Measurements from ENCODE around the gene SH3RF3. TPM values are rescaled to one million over a fixed set of nuclear protein-coding genes. Genes with fewer than 3 reads are reported as not detected.

Gene SH3RF3
- total RNA-seq, 2 donors from 2014 or later, result 8.0 to 8.8 TPM

DNA sequence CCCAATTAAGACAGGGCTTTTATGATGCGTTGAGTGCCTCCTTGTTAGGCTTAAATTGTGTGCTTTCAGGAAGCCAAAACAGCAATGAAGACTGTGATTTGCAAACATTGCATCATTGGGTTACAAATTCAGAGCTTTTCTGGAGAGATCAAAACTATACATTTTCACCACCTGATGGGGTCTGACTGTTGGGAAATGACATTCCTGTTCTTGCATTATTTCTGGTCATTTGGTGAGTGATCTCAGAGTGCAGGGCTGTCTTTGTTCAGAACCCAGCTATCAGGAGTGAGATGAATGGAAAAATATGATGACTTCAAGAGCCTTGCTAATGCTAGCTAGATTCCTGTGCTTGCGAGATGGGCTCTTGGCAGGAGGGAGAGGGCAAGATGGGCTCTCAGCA, 39.1 kb downstream of the SH3RF3 start:
- no peak overlapping the region for H3K4me3 ChIP-seq
- no peak overlapping the region for H3K27ac ChIP-seq
- no peaks in the 10 kb centered on the region for H3K9me3 ChIP-seq
- DNase-seq (ENCODE audit: low spot score), result no peak
- no peaks in the 10 kb centered on the region for H3K36me3 ChIP-seq
- TF ChIP-seq, protein P1, sequence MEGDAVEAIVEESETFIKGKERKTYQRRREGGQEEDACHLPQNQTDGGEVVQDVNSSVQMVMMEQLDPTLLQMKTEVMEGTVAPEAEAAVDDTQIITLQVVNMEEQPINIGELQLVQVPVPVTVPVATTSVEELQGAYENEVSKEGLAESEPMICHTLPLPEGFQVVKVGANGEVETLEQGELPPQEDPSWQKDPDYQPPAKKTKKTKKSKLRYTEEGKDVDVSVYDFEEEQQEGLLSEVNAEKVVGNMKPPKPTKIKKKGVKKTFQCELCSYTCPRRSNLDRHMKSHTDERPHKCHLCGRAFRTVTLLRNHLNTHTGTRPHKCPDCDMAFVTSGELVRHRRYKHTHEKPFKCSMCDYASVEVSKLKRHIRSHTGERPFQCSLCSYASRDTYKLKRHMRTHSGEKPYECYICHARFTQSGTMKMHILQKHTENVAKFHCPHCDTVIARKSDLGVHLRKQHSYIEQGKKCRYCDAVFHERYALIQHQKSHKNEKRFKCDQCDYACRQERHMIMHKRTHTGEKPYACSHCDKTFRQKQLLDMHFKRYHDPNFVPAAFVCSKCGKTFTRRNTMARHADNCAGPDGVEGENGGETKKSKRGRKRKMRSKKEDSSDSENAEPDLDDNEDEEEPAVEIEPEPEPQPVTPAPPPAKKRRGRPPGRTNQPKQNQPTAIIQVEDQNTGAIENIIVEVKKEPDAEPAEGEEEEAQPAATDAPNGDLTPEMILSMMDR (IDR thresholded peaks at IDR 0.05), result no peak
- H3K27me3 ChIP-seq, result no peaks in the 10 kb centered on the region
- peaks cover 0 to 43% of the 10 kb centered on the region in 2 donors for H3K4me1 ChIP-seq

- H3K9me3 ChIP-seq, result no peaks in the 10 kb centered on the region
- H3K27ac ChIP-seq, result no peak overlapping the region
- DNase-seq (ENCODE audit: low spot score), result no peak
- no peaks in the 10 kb centered on the region for H3K36me3 ChIP-seq
- H3K4me1 ChIP-seq, result peaks cover 0 to 49% of the 10 kb centered on the region in 2 donors
- no peak overlapping the region for H3K4me3 ChIP-seq
- TF ChIP-seq, protein P1 (IDR thresholded peaks at IDR 0.05), result no peak
- no peaks in the 10 kb centered on the region for H3K27me3 ChIP-seq
These were observed 39.7 kb downstream of the SH3RF3 start for GRCh38 chr2:109168716-109169115.

DNA sequence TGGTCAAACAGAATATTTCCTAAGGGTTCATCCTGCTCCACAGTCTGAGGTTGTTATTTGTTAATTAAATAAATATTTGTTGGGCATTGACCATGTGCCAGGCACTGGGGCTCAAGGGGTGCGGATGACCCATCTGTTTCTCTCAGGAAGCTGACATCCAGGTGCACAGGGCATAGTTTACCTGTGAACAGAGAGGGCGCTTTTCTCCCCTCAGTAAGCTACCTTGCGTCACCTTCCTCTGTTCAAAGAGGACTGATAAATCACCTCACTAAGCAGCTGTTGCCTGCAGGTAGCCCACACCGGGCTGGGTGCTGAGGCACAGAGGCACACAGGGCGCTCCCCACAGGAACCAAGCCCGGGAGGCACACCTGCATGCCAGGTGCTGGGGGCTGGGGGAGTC, 41.6 kb downstream of the SH3RF3 start:
- peaks cover 0 to 4% of the 10 kb centered on the region in 2 donors for H3K9me3 ChIP-seq
- no peaks in the 10 kb centered on the region for H3K27me3 ChIP-seq
- no peak overlapping the region for H3K4me3 ChIP-seq
- TF ChIP-seq, protein P1 (IDR thresholded peaks at IDR 0.05), result no peak
- no peak overlapping the region for H3K27ac ChIP-seq
- DNase-seq (ENCODE audit: low spot score), result no peak
- peaks cover 0 to 45% of the 10 kb centered on the region in 2 donors for H3K4me1 ChIP-seq
- no peaks in the 10 kb centered on the region for H3K36me3 ChIP-seq

GRCh38 chr2:109171444-109172334, 42.7 kb downstream of the SH3RF3 start:
- H3K9me3 ChIP-seq, result peaks cover 0 to 5% of the 10 kb centered on the region in 2 donors
- no peaks in the 10 kb centered on the region for H3K27me3 ChIP-seq
- DNase-seq (ENCODE audit: low spot score), result peak; percentile 82
- peaks cover 0 to 50% of the 10 kb centered on the region in 2 donors for H3K4me1 ChIP-seq
- TF ChIP-seq, protein P1 (IDR thresholded peaks at IDR 0.05), result no peak
- H3K4me3 ChIP-seq, result peak overlapping the region in 1 of 2 donors; percentile 11
- peak overlapping the region; percentile 76 to 81 for H3K27ac ChIP-seq
- no peaks in the 10 kb centered on the region for H3K36me3 ChIP-seq

DNA sequence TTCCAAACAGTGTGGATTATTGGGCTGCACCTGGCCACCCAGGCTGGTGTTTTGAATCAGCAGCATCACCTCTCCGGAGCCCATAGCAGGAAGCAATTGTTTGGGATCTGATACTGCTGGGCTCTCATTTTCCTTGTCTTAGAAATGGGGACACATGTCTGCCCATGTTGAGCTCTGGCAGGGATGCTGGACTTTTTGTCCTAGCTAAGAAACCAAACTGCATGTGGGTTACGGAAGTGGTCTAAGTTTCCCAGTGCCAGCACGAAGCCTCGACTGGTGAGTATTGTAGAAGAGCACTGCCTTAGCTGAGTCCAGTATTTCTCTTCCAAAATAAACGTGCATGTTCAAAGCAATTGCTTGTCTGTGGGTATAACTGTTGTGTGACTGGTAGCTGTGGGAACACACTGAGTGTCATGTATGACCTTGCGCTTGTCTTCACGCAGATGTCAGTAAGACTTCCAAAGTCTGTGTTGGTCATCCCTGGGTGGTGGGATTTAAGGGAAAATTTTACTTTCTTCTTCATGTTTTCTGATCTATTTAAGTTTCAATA, 43.6 kb downstream of the SH3RF3 start:
- H3K4me3 ChIP-seq, result no peak overlapping the region
- no peak for DNase-seq (ENCODE audit: low spot score)
- TF ChIP-seq, protein P1 (IDR thresholded peaks at IDR 0.05), result no peak
- peak overlapping the region; percentile 76 to 81 for H3K27ac ChIP-seq
- peaks cover 0 to 57% of the 10 kb centered on the region in 2 donors for H3K4me1 ChIP-seq
- H3K9me3 ChIP-seq, result peaks cover 0 to 5% of the 10 kb centered on the region in 2 donors
- H3K27me3 ChIP-seq, result no peaks in the 10 kb centered on the region
- H3K36me3 ChIP-seq, result no peaks in the 10 kb centered on the region
